Brain microvascular endothelial cell (primary cell): ENCODE data around the gene HDAC6.

Source experiments
- DNase-seq: peaks from one replicate; pipeline ENCODE4 v3.0.0-alpha.2; 2020
- H3K27ac ChIP-seq: fragments of 250-450 bp; sonication (Bioruptor Pico); 2 replicates; pipeline ENCODE4 v1.5.1; 2020; ENCODE audit warnings: mild to moderate bottlenecking, moderate library complexity
- H3K27me3 ChIP-seq: fragments of 250-450 bp; sonication (Bioruptor Pico); replicated peaks from 2 replicates; pipeline ENCODE4 v1.5.1; 2020; ENCODE audit warnings: mild to moderate bottlenecking
- H3K36me3 ChIP-seq: fragments of 250-450 bp; sonication (Bioruptor Pico); replicated peaks from 2 replicates; pipeline ENCODE4 v1.5.1; 2020; ENCODE audit warnings: mild to moderate bottlenecking
- H3K4me3 ChIP-seq: 2 replicates; pipeline ENCODE4 v1.5.1; 2011; ENCODE audit warnings: low read depth, mild to moderate bottlenecking, control low read depth, low read length, moderate library complexity
- CTCF ChIP-seq: IDR thresholded peaks from 2 replicates; pipeline ENCODE4 v1.5.1; 2011; ENCODE audit warnings: low read depth, mild to moderate bottlenecking, moderate library complexity, low read length, control low read depth, inconsistent platforms; ENCODE audit errors: missing control alignments
- in situ Hi-C: cut with HindIII; loops from 2 replicates; pipeline ENCODE4 v1.10.0; 2017; ENCODE audit warnings: low sequenced_read_pairs, low pct_ligation_motif_present

Gene HDAC6

GRCh38 chrX:48801280-48802088, at the start of gene HDAC6:
TSS of gene HDAC6 (plus strand) at chrX:48802067. CDS start at chrX:48802693, 626 bp downstream.
- no peak for TF ChIP-seq CTCF
- Histone ChIP-seq H3K36me3 (no peaks in the 10 kb centered on the region), H3K27ac (peak within 1 kb of the TSS; percentile 99), H3K4me3 (peak within 1 kb of the TSS; percentile 71), H3K27me3 (no peaks in the 10 kb centered on the region)
- peak; percentile 96 for DNase-seq
- in situ Hi-C loops: no loop called here

DNA sequence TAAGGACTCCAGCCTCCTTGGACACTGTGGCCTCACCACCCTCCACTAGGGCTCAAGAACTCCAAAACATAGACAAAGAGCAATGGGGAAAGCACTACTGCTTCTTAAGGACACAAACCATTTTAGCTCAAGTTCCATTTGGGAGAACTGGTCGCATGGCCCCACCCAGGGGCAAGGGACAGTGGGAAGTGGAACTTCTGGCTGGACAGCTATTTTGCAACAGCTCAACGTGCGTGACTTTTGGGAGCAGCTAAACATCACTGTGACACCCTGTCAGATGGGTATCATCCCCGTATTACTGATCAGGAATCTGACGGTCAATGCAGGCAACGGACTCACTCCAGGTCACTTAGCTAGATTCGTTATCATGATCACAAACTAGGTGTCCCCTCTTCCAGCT, 49.4 kb upstream of the HDAC6 start:
- Histone ChIP-seq H3K36me3 (no peaks in the 10 kb centered on the region), H3K27ac (no peak overlapping the region), H3K27me3 (no peaks in the 10 kb centered on the region), H3K4me3 (no peak overlapping the region)
- no peak for DNase-seq
- no peak for TF ChIP-seq CTCF
- in situ Hi-C loops: no loop called here

DNA sequence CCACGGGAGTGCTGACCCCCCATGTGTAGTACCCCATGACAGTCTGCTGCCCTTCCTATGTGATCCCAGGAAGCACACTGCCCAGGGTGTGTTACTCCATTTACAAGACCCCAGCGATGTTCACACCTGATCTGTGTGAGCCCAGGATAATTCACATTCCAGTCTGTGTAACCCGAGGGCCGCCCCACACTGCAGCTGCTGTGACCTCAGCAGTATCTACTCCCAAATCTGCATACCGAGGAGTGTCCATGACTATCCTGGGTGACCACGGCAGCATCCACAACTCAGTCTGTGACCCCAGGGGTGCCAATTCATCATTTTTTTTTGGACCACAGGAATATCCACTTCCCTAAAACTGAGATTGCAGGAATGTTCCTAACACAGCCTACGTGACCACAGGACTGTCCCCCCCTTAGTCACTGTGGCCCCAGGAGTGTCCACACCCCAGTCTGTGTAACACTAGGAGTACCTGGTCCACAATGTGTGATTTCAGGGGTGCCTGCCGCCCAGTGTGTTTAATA, 48.1 kb upstream of the HDAC6 start:
- H3K27me3 ChIP-seq: no peaks in the 10 kb centered on the region
- no peaks in the 10 kb centered on the region for H3K36me3 ChIP-seq
- H3K27ac ChIP-seq: no peak overlapping the region
- no peak for DNase-seq
- H3K4me3 ChIP-seq: no peak overlapping the region
- in situ Hi-C loops: no loop called here
- no peak for TF ChIP-seq CTCF

GRCh38 chrX:48754238-48754637, 47.6 kb upstream of the HDAC6 start:
- in situ Hi-C loops: no loop called here
- TF ChIP-seq CTCF: no peak
- H3K27me3 ChIP-seq: no peaks in the 10 kb centered on the region
- no peak overlapping the region for H3K4me3 ChIP-seq
- DNase-seq: no peak
- no peaks in the 10 kb centered on the region for H3K36me3 ChIP-seq
- no peak overlapping the region for H3K27ac ChIP-seq

DNA sequence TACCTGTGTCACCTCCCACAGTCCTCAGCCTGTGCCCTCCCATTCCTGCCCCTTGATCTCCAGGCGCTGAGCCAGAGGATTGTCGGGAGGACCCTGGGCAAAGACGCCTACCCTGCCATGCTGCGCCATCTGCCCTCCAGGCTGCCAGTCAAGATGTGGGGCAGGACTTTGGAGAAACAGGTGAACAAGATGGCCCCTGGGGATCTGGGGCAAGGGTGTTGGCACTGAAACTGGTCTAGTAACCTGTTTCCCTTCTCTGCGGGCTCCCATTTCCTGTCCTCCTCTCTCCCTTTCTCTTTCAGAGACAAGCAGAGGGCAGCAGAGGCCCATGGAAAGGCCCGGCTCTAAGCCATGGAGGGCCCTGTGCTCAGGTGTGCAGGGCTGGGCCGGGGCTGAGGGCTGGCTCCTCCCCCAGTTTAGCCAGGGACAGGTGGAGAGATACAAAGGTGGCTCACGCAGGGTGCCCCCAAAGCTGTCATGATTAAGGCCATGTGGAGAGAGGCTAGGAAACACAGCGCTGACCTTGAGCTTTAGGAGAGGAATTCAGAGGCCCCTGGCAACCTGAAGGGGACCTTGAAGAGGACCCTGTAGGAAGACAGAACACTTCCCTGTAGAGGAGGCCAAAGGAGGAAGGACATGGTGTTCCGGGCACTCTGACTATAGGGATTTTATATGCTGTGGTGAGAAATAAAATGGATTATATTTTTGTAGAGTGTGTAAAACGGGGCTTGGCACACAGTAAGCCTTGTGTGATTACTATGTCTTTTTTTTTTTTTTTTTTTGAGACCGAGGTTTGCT, 40.0 kb upstream of the HDAC6 start, which contains the start of gene GLOD5:
Gene GLOD5, plus strand, starts transcription at position 74 of the 798 bp plus-strand sequence. Its CDS starts 44 bp downstream, at position 118.
- in situ Hi-C loops: no loop called here
- H3K27me3 ChIP-seq: no peaks in the 10 kb centered on the region
- no peaks in the 10 kb centered on the region for H3K36me3 ChIP-seq
- TF ChIP-seq CTCF: peak; percentile 32
- no peak within 1 kb of the TSS for H3K4me3 ChIP-seq
- no peak within 1 kb of the TSS for H3K27ac ChIP-seq
- no peak for DNase-seq
